MV-4-11 (cell line): ENCODE measurements around the gene TP53.

Experiments used
- DNase-seq: peaks from one replicate; lab custom pipeline; 2025; lab: John Stamatoyannopoulos, UW

The TP53 gene

GRCh38 chr17:7687072-7687907, at the start of gene TP53:
TP53 (minus strand) TSS chr17:7687490; CDS start chr17:7676594, 10,896 bp downstream.
- DNase-seq = peak; percentile 91

- DNase-seq = no peak
Measured at GRCh38 chr17:7732981-7733539, 45.8 kb upstream of the TP53 start.

- DNase-seq = peak; percentile 75
Measured at GRCh38 chr17:7729816-7730215, 42.5 kb upstream of the TP53 start.

GRCh38 chr17:7727886-7728285, 40.6 kb upstream of the TP53 start:
- DNase-seq = no peak

- no peak for DNase-seq
Measured at GRCh38 chr17:7721612-7722011, 34.3 kb upstream of the TP53 start.

- DNase-seq = no peak
Measured at GRCh38 chr17:7720125-7720524, 32.8 kb upstream of the TP53 start.

- no peak for DNase-seq
Measured at GRCh38 chr17:7719661-7720060, 32.4 kb upstream of the TP53 start.

- peak; percentile 91 for DNase-seq
Measured at GRCh38 chr17:7717756-7718350, 30.6 kb upstream of the TP53 start.

GRCh38 chr17:7716901-7717755, 29.8 kb upstream of the TP53 start, which contains the start of gene DNAH2:
DNAH2 (plus strand) TSS chr17:7717744; CDS start chr17:7719735, 1,991 bp downstream.
- DNase-seq = peak; percentile 56

- no peak for DNase-seq
Measured at GRCh38 chr17:7715936-7716886, 28.9 kb upstream of the TP53 start.

- no peak for DNase-seq
Measured at GRCh38 chr17:7714721-7715594, 27.7 kb upstream of the TP53 start.

- DNase-seq = peak; percentile 79
Measured at GRCh38 chr17:7713782-7714181, 26.5 kb upstream of the TP53 start.

GRCh38 chr17:7712111-7712771, 25.0 kb upstream of the TP53 start:
- DNase-seq = no peak

GRCh38 chr17:7711051-7711755, 23.9 kb upstream of the TP53 start:
- no peak for DNase-seq

GRCh38 chr17:7710301-7710700, 23.0 kb upstream of the TP53 start:
- peak; percentile 71 for DNase-seq

- DNase-seq = no peak
Measured at GRCh38 chr17:7709031-7709430, 21.7 kb upstream of the TP53 start.

- DNase-seq = no peak
Measured at GRCh38 chr17:7707858-7708750, 20.8 kb upstream of the TP53 start.

- no peak for DNase-seq
Measured at GRCh38 chr17:7707446-7707845, 20.2 kb upstream of the TP53 start.
